ENCODE results near the gene WIPF2.

Gene WIPF2

GRCh38 chr17:40323391-40324381 is 104.6 kb downstream of the WIPF2 start:
- FAIRE-seq (no peak), DNase-seq (ENCODE audit: insufficient read length, low spot score) (no peak)
- no peak for TF ChIP-seq POLR2A (IDR thresholded peaks at IDR 0.05; ENCODE audit: low read depth, low read length)

GRCh38 chr17:40325156-40326013 is 106.3 kb downstream of the WIPF2 start:
- FAIRE-seq (no peak), DNase-seq (ENCODE audit: insufficient read length, low spot score) (no peak)
- TF ChIP-seq POLR2A (IDR thresholded peaks at IDR 0.05; ENCODE audit: low read depth, low read length), result no peak

DNA sequence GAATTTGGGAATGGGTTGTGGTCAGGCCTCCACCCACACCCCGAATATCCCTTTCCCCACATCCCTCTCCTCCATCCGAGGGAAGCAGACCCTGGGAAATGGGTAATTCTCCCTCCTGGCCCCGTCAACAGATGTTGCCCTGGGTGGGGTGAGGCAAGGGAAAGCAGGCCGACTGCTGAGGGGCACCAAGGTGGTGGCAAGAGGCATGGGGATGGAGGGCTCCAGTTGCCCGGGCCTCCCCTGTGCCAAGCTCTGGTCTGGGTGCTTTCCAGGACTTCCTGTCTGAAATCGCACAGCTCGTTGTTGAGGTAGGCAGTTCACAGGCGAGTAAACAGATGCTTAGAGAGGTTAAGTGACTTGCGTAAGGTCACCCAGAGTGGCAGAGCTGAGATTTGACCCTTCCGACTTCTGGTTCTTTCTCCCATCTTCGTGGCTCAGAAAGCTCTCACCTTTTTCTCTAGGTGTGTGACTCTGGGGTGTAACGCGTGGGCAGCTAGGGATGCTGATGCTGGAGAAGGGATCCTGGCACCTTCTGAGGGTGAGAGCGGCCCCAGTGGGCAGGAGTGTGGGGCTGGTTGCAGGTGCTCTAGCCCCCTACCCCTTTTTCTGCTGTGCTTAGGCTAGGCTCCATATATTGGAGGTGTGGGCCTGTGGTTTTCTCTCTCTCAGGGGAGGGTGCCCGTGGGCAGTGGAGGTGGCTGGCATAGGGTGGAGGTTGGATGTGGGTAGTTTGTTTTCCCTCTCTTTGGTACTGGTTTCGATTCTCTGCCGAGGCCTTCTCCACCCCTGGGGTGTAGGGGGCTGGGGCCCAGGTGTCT is 107.1 kb downstream of the WIPF2 start:
- DNase-seq (ENCODE audit: insufficient read length, low spot score), result no peak
- FAIRE-seq, result no peak
- TF ChIP-seq POLR2A (IDR thresholded peaks at IDR 0.05; ENCODE audit: low read depth, low read length), result no peak

DNA sequence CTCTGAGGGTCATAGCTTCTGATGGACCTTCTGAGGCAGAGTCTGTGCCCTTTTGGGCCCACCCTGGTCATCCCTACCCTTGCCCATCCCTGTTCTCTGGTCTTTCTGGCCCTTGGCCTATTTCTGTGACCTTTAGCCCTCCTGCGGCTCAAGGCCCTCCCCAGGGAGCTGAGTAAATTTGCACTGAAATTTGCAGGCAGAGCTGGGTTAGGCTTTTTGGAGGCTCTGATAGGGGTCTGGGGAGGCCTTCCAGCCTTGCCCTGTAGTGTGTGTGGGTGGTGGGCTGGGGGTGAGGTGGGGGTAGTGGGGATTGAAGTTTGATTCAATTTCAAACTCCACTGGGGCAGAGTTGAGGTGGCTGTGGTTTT is 107.7 kb downstream of the WIPF2 start:
- DNase-seq (ENCODE audit: insufficient read length, low spot score) (no peak), FAIRE-seq (no peak)
- TF ChIP-seq POLR2A (IDR thresholded peaks at IDR 0.05; ENCODE audit: low read depth, low read length), result no peak

DNA sequence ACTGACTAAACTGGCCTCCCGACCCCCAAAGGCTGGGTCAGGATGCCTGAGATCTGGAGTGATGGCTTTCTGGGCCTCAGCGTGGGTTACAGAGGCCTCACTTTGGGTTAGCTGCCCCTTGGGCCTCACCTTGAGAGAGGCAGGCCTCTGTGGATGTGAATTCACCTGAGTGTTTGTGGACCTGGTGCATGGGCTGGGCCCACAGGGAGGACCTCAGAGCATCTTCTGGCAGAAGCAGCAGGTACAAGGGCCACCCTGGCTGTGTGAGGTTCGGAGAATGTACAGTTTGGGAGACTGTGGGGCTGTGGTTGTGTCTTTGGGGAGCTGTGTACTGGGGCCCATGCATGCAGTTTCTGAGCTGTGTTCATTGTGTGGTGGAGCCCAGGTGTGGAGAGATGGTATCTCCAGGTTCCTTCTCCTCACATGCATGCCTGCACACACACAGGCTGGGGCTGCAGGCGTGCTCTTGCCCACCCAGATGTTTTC is 108.2 kb downstream of the WIPF2 start:
- FAIRE-seq, result no peak
- TF ChIP-seq POLR2A (IDR thresholded peaks at IDR 0.05; ENCODE audit: low read depth, low read length), result no peak
- DNase-seq (ENCODE audit: insufficient read length, low spot score), result no peak

DNA sequence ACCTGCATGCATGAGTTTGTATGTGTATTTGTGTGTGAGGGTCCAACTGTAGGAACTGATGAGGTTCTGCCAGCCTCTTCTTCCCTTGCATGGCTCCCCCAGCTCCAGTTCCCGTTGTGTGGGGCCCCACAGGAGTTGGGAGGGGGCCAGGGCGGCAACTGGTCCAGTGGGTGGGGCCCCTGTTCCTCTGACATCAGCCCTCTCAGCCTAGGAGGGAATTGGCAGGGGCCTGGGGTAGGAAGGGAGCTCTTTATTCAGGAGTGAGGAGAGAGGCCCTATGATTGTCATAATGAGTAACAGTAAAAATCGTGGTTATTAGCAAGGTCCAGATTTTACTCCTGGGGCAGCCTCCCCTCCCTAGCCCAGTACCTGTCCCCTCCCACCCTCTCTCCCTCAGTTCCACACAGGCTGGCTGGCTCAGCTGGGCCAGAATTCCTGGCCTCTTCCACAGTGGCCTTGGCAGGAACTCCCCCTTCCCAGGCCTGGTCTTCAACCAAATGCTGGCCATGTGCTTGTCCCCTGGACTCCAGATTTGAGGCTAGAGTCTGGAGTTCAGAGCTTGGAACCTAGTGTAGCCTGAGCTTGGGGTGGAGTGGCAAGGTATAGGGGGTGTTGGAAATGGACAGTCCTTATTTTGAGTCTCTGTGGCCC is 108.8 kb downstream of the WIPF2 start:
- no peak for TF ChIP-seq POLR2A (IDR thresholded peaks at IDR 0.05; ENCODE audit: low read depth, low read length)
- FAIRE-seq (no peak), DNase-seq (ENCODE audit: insufficient read length, low spot score) (no peak)

DNA sequence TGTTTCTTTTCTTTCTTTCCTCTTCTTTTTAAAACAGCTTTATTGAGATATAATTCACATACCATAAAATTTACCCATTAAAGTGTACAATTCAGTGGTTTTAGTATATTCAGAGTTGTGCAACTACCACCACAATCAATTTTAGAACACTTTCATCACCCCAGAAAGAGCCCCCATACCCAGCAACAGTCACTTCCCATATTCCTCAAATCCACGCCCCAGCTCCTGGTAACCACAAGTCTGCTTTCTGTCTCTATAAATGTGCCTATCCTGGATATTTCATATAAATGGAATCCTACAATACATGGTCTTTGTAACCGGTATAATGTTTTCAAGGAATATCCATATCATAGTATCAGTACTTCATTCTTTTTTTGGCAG is 109.3 kb downstream of the WIPF2 start:
- no peak for TF ChIP-seq POLR2A (IDR thresholded peaks at IDR 0.05; ENCODE audit: low read depth, low read length)
- FAIRE-seq (no peak), DNase-seq (ENCODE audit: insufficient read length, low spot score) (no peak)

DNA sequence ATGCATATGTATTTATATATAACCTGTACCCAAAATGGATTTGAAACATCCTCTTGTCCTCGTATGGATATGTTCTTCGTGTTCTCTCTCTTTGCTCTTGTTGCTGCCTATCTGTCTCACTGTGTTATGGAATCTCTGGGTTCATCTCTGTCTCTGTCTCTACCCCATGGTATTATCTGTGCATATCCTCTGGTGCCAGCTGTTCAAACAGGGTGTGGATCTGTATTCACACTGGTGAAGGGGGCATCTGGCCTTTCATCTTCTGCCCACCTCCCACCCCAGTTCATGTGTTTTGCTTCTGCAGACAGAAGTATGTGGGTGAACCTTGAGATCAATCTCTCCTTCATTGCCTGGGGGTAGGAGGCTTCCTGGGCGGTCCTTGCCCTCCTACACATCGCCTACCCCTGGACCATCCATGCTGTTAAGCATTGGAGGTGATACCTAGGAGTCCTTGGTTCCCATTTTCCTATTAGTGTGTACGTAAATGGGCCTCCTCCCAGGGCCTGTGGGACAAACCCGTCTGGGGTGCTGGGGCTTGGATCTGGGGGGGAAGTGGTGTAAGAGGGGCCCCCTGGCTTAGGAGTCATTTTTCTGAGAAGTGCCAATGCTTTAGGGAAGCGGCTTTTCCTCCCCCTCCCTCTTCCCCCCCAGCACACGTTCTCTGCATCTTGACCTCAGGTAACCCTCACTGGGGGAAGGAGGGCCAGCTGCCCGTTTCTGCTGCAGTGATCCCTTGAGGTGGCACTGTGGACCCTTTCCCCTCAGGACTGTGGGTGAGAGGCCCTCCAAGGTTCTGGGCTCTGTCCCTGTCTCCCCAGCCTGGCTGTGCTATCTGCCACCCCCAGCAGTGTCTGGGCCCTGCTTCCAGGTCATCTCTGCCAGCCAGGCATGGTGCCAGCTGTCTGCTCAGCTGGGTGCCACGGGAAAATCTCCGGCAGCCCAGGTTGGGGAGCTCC is 111.0 kb downstream of the WIPF2 start:
- FAIRE-seq, result no peak
- no peak for DNase-seq (ENCODE audit: insufficient read length, low spot score)
- no peak for TF ChIP-seq POLR2A (IDR thresholded peaks at IDR 0.05; ENCODE audit: low read depth, low read length)

GRCh38 chr17:40330850-40331470 is 111.9 kb downstream of the WIPF2 start:
- DNase-seq (ENCODE audit: insufficient read length, low spot score) (no peak), FAIRE-seq (no peak)
- TF ChIP-seq POLR2A (IDR thresholded peaks at IDR 0.05; ENCODE audit: low read depth, low read length), result no peak

GRCh38 chr17:40331743-40332641 is 112.9 kb downstream of the WIPF2 start:
- TF ChIP-seq POLR2A (IDR thresholded peaks at IDR 0.05; ENCODE audit: low read depth, low read length), result no peak
- no peak for FAIRE-seq

More at GRCh38 chr17:40331743-40332641, 112.9 kb downstream of the WIPF2 start:
- peak; percentile 75 for DNase-seq (ENCODE audit: insufficient read length, low spot score)
